Lower lobe of right lung (tissue), 2 donors: Measurements from ENCODE around the gene TREML1. TPM values are rescaled to one million over a fixed set of nuclear protein-coding genes. Genes with fewer than 3 reads are reported as not detected.
A peak's percentile ranks its signal among the peaks of the same experiment; 100 is the strongest.

ENCODE experiments used
- ATAC-seq, 2 donors: fragments of 200-7000 bp; cut with Tn5 transposase; one replicate each; pipeline ENCODE4 v1.9.1; 2020 to 2022; ENCODE audit warnings: mild to moderate bottlenecking in 2 of 2, moderate library complexity in 2 of 2
- DNase-seq: peaks from one replicate; pipeline ENCODE4 v3.0.0-alpha.2; 2020
- H3K27ac ChIP-seq: fragments of 200-600 bp; one replicate; pipeline ENCODE4 v1.8.0; 2022
- H3K27me3 ChIP-seq: fragments of 200-600 bp; one replicate; pipeline ENCODE4 v1.8.0; 2022; ENCODE audit warnings: low read depth
- H3K36me3 ChIP-seq: fragments of 200-600 bp; one replicate; pipeline ENCODE4 v1.8.0; 2022; ENCODE audit warnings: mild to moderate bottlenecking
- H3K4me1 ChIP-seq: fragments of 200-600 bp; one replicate; pipeline ENCODE4 v1.8.0; 2022
- H3K4me3 ChIP-seq: fragments of 200-600 bp; one replicate; pipeline ENCODE4 v1.8.0; 2022; ENCODE audit warnings: mild to moderate bottlenecking
- H3K9me3 ChIP-seq: fragments of 200-600 bp; one replicate; pipeline ENCODE4 v1.8.0; 2022
- intact Hi-C: fragments of 100-400 bp; cut with DNase I; formaldehyde crosslinking; loops from one replicate; pipeline ENCODE4 v1.11.0; 2022
- total RNA-seq: library from RNA; stranded (reverse); fragmentation: NEBNext Ultra II Directional; extraction: Animal tissue kit (Norgen Biotek cat#: 25700); gene quantifications from one replicate; pipeline ENCODE4 v1.2.1, GENCODE V29; 2021
- TF ChIP-seq, protein P1 (sequence below): fragments of 200-600 bp; IDR thresholded peaks from one replicate; pipeline ENCODE4 v1.8.0; 2022; ENCODE audit warnings: antibody characterized with exemption, mild to moderate bottlenecking
- donor health status: DM: no; HTN: yes; CAD: no; lungs with severe emphysema.

TREML1 gene
- total RNA-seq, 1 donor from 2014 or later = 2.0 TPM

DNA sequence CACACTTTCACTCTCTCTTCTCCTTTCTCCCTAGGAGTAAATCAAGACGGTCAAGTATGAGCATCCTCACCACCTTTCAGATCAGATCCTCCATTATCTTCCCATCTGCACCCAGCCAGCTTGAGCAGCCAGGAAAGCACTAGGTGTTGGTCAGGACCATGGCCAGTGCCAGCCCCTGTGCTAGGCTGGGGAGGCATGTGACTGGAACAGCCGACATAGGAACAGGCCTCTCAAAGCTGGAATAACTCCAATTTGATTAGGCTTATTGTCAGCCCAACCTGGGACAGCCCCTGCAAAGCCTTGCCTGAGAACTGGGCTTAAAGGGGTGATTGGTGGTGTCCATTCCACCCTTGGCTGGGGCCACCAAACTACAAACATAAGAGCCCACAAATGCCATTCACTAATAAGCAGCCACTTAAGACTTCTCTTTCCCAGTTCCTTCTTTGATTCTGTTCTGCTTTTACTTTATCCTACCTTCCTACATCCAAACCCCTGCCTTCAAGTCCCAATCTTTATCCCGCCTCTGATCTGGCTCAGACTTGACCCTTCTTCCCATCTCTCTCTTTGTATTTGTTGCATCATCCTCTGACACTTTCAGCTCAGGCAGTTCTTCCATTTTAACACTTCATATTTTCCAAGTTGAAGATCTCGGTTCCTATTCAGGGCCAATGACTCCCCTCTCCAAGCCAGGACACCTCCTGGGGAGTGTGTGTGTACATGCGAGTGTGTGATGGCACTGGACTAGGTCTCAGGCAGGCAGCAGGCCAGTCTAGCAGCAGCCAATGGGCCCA is 13.2 kb upstream of the TREML1 start:
- DNase-seq (no peak), ATAC-seq (no peak)
- H3K4me3 ChIP-seq = no peak overlapping the region
- no peaks in the 10 kb centered on the region for H3K9me3 ChIP-seq
- TF ChIP-seq, protein P1, sequence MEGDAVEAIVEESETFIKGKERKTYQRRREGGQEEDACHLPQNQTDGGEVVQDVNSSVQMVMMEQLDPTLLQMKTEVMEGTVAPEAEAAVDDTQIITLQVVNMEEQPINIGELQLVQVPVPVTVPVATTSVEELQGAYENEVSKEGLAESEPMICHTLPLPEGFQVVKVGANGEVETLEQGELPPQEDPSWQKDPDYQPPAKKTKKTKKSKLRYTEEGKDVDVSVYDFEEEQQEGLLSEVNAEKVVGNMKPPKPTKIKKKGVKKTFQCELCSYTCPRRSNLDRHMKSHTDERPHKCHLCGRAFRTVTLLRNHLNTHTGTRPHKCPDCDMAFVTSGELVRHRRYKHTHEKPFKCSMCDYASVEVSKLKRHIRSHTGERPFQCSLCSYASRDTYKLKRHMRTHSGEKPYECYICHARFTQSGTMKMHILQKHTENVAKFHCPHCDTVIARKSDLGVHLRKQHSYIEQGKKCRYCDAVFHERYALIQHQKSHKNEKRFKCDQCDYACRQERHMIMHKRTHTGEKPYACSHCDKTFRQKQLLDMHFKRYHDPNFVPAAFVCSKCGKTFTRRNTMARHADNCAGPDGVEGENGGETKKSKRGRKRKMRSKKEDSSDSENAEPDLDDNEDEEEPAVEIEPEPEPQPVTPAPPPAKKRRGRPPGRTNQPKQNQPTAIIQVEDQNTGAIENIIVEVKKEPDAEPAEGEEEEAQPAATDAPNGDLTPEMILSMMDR = no peak
- H3K27ac ChIP-seq = no peak overlapping the region
- no peaks in the 10 kb centered on the region for H3K36me3 ChIP-seq
- H3K4me1 ChIP-seq = no peaks in the 10 kb centered on the region
- peaks cover 7% of the 10 kb centered on the region for H3K27me3 ChIP-seq
- intact Hi-C loops = no loop called here

DNA sequence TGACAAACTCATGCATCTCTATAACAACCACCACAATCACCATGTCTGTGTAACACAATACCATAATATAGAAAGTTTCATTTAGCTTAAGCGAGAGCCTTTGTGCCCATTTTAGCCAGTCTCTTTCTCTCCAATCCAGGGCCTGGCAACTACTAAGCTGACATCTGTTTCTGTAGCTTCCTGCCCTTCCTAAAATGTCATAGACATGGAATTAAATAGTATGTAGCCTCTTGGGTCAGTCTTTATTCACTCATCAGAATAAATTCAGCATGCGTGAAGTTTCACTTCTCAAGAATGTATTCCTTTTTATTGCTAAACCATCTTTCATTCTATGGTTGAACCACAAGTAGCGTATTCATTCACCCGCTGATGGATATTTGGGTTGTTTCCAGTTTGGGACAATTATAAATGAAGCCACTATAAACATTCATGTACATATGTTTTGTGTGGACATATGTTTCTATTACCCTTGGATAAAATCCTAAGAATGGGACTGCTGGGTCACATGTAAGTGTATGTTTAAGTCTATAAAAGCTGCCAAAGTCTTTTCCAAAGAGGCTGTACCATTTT is 10.5 kb upstream of the TREML1 start:
- H3K4me3 ChIP-seq = no peak overlapping the region
- intact Hi-C loops = no loop called here
- TF ChIP-seq, protein P1 = no peak
- no peak overlapping the region for H3K27ac ChIP-seq
- H3K9me3 ChIP-seq = no peaks in the 10 kb centered on the region
- ATAC-seq (no peak), DNase-seq (no peak)
- H3K4me1 ChIP-seq = peaks cover 13% of the 10 kb centered on the region
- H3K27me3 ChIP-seq = peaks cover 7% of the 10 kb centered on the region
- no peaks in the 10 kb centered on the region for H3K36me3 ChIP-seq

DNA sequence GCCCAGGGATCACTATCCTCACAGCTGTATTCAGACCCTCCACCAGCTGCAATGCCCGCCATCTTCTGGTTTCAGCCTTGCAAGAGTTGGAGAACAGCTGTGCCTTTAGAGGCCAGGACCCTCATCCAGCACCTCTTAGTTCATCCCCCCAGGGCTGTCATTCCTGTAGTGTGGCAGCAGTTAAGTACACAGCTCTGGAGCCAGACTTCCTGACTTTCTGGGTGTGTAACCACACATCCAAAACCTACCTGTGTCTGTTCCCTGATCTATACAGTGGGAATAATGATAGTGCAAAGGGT is 9.2 kb upstream of the TREML1 start:
- intact Hi-C loops = no loop called here
- no peaks in the 10 kb centered on the region for H3K36me3 ChIP-seq
- no peak overlapping the region for H3K27ac ChIP-seq
- TF ChIP-seq, protein P1 = no peak
- ATAC-seq (no peak), DNase-seq (no peak)
- peaks cover 7% of the 10 kb centered on the region for H3K27me3 ChIP-seq
- H3K4me3 ChIP-seq = no peak overlapping the region
- H3K9me3 ChIP-seq = no peaks in the 10 kb centered on the region
- peaks cover 17% of the 10 kb centered on the region for H3K4me1 ChIP-seq

DNA sequence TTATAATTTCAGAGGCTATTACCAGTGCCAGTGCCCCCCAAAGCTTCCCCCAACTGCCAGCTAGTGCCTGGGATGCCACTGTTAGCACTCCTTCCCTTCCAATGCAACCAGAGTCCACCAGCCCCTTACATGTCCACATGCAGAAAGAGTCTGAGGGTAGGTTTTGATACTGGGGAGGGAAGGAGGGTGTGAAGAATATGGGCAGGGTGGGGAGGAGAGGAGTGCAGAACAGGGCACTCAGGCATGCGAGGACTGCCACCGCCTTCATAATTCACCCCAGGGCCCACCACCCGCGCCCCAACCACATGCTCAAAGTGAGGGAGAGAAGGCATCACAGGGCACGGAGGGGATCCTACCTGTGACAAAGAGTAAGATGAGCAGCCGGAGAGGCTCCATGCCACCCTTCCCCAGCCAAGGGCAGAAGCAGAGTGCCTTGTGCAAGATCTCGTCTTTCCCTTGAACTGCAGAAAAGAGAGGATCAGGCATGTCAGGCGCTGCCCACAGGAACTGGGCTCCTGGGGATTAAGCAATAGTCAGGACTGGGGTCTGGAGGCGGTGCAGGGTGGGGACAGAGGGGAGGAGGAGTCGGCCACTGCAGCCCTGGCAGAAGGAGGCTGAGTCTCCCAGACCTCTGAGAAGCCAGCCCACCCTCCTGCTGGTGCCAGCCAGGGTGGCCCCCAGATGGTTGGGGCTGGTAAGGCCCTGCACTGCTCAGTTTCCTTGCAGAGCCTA is 8.7 kb upstream of the TREML1 start, which contains the start of gene TREM2:
TSS of gene TREM2 (minus strand) at position 430 of the 732 bp plus-strand sequence. CDS start at position 396, 34 bp downstream.
- intact Hi-C loops = no loop called here
- peak; percentile 34 to 53 for ATAC-seq

DNA sequence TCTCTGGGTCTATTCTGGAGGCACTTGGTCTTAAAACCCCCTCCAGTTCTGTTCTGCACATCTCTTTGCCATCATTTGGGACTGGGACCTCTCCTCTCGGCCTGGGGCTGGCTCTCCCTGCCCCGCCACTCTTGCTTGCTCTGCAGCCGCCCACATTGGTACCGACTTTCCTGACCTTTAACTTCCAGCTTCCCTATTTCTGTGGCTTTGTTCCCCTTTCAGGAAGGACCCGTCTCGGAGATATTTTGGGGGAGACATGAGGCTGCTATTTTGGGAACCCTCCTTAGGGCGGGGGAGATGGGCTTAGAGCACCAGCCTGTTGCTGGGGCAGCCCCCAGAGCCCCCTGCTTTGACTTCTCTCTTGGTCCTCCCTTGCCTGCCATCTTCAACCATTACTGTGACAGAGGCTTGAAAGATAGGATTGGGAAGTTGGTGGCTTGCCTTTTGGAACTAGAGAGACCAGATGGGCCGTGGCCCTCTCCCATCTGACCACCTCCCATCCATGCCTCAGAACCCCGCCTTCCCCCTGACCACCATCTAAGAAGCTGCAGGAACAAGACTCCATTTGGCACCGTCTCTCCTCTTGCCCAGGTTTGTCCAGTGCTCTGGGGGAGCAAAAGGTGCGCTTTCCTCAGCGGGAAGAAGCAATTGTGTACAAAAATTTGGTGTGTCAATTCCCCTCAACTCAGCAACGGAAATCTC is 7.9 kb upstream of the TREML1 start:
- DNase-seq (no peak), ATAC-seq (peak; percentile 34 to 65)
- peak overlapping the region; percentile 19 for H3K4me3 ChIP-seq
- H3K36me3 ChIP-seq = no peaks in the 10 kb centered on the region
- no peak overlapping the region for H3K27ac ChIP-seq
- TF ChIP-seq, protein P1 = no peak
- H3K4me1 ChIP-seq = peaks cover 17% of the 10 kb centered on the region
- H3K9me3 ChIP-seq = no peaks in the 10 kb centered on the region
- H3K27me3 ChIP-seq = peaks cover 7% of the 10 kb centered on the region
- intact Hi-C loops = no loop called here

More for the DNA sequence above, 8.7 kb upstream of the TREML1 start, which contains the start of gene TREM2:
- TF ChIP-seq, protein P1 = no peak
- H3K27me3 ChIP-seq = peaks cover 7% of the 10 kb centered on the region
- peaks cover 17% of the 10 kb centered on the region for H3K4me1 ChIP-seq
- DNase-seq = no peak
- no peaks in the 10 kb centered on the region for H3K36me3 ChIP-seq
- peak within 1 kb of the TSS; percentile 31 for H3K4me3 ChIP-seq
- no peak within 1 kb of the TSS for H3K27ac ChIP-seq
- no peaks in the 10 kb centered on the region for H3K9me3 ChIP-seq
